ENCODE measurements around the gene CCDC122.

The CCDC122 gene

DNA sequence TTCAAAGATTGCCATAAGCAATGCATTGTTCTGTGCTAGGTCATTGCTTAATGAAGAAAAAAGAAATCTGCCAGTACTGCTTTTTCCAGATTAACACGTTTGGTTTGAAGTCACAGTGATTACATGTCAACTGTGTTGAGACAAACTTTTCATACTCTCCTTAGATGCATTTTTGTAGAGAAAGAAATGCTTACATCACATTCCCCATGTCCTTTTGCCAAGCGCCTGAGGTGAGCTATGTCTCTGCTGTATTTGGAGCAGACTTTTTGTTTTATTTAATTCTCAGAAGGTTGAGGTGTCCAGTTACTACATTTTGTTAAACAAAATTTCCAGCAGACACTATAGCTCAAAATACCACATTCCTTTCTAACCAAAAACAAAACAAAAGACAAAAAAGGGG lies 16.4 kb upstream of the CCDC122 start:
- TF ChIP-seq, protein P1, sequence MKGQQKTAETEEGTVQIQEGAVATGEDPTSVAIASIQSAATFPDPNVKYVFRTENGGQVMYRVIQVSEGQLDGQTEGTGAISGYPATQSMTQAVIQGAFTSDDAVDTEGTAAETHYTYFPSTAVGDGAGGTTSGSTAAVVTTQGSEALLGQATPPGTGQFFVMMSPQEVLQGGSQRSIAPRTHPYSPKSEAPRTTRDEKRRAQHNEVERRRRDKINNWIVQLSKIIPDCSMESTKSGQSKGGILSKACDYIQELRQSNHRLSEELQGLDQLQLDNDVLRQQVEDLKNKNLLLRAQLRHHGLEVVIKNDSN (IDR thresholded peaks at IDR 0.05) = no peak
- TF ChIP-seq EP300 (IDR thresholded peaks at IDR 0.05; ENCODE audit: borderline replicate concordance) (no peak), NFIC (IDR thresholded peaks at IDR 0.05) (no peak), CEBPB (IDR thresholded peaks at IDR 0.05) (no peak), FOXM1 (IDR thresholded peaks at IDR 0.05; ENCODE audit: borderline replicate concordance, low read depth) (no peak), TCF12 (IDR thresholded peaks at IDR 0.05; ENCODE audit: low read depth) (no peak), YY1 (IDR thresholded peaks at IDR 0.05; ENCODE audit: low read depth) (no peak), ZBTB7A (IDR thresholded peaks at IDR 0.05; ENCODE audit: low read depth) (no peak), CREB1 (IDR thresholded peaks at IDR 0.05; ENCODE audit: low read depth) (no peak), TAF1 (IDR thresholded peaks at IDR 0.05; ENCODE audit: low read depth) (no peak), TEAD4 (IDR thresholded peaks at IDR 0.05) (no peak), RAD21 (IDR thresholded peaks at IDR 0.05; ENCODE audit: low read depth) (no peak), EGR1 (IDR thresholded peaks at IDR 0.05) (no peak)
- TF ChIP-seq, protein P2, sequence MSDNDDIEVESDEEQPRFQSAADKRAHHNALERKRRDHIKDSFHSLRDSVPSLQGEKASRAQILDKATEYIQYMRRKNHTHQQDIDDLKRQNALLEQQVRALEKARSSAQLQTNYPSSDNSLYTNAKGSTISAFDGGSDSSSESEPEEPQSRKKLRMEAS (IDR thresholded peaks at IDR 0.05) = no peak
- TF ChIP-seq, protein P3, sequence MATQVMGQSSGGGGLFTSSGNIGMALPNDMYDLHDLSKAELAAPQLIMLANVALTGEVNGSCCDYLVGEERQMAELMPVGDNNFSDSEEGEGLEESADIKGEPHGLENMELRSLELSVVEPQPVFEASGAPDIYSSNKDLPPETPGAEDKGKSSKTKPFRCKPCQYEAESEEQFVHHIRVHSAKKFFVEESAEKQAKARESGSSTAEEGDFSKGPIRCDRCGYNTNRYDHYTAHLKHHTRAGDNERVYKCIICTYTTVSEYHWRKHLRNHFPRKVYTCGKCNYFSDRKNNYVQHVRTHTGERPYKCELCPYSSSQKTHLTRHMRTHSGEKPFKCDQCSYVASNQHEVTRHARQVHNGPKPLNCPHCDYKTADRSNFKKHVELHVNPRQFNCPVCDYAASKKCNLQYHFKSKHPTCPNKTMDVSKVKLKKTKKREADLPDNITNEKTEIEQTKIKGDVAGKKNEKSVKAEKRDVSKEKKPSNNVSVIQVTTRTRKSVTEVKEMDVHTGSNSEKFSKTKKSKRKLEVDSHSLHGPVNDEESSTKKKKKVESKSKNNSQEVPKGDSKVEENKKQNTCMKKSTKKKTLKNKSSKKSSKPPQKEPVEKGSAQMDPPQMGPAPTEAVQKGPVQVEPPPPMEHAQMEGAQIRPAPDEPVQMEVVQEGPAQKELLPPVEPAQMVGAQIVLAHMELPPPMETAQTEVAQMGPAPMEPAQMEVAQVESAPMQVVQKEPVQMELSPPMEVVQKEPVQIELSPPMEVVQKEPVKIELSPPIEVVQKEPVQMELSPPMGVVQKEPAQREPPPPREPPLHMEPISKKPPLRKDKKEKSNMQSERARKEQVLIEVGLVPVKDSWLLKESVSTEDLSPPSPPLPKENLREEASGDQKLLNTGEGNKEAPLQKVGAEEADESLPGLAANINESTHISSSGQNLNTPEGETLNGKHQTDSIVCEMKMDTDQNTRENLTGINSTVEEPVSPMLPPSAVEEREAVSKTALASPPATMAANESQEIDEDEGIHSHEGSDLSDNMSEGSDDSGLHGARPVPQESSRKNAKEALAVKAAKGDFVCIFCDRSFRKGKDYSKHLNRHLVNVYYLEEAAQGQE (IDR thresholded peaks at IDR 0.05; ENCODE audit: low read depth) = no peak

DNA sequence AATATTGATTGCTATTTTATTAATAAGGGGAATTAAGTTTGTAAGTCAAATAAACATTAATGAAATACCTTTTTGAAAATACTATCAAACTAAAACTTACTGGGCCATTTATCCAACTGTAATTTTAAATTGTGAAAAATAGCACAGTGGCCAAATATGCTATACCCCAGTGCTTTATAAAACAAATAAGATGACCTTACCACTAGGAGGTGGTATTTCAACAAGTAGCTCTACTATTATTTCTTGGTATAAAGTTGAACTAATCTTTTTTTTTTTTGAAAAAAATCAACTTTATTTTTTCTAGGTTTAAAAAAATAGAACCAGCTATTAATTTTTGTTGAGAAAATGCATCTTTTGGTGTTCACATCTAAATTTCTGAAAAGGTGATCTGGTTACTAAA lies 14.9 kb upstream of the CCDC122 start:
- no peak for TF ChIP-seq TAF1 (IDR thresholded peaks at IDR 0.05; ENCODE audit: low read depth)
- TF ChIP-seq FOXM1 (IDR thresholded peaks at IDR 0.05; ENCODE audit: borderline replicate concordance, low read depth) = no peak
- TF ChIP-seq EGR1 (IDR thresholded peaks at IDR 0.05) = no peak
- TF ChIP-seq TCF12 (IDR thresholded peaks at IDR 0.05; ENCODE audit: low read depth) = no peak
- no peak for TF ChIP-seq NFIC (IDR thresholded peaks at IDR 0.05)
- no peak for TF ChIP-seq RAD21 (IDR thresholded peaks at IDR 0.05; ENCODE audit: low read depth)
- TF ChIP-seq, protein P2 (IDR thresholded peaks at IDR 0.05) = no peak
- no peak for TF ChIP-seq CREB1 (IDR thresholded peaks at IDR 0.05; ENCODE audit: low read depth)
- TF ChIP-seq, protein P3 (IDR thresholded peaks at IDR 0.05; ENCODE audit: low read depth) = no peak
- no peak for TF ChIP-seq YY1 (IDR thresholded peaks at IDR 0.05; ENCODE audit: low read depth)
- no peak for TF ChIP-seq ZBTB7A (IDR thresholded peaks at IDR 0.05; ENCODE audit: low read depth)
- no peak for TF ChIP-seq EP300 (IDR thresholded peaks at IDR 0.05; ENCODE audit: borderline replicate concordance)
- no peak for TF ChIP-seq TEAD4 (IDR thresholded peaks at IDR 0.05)
- no peak for TF ChIP-seq CEBPB (IDR thresholded peaks at IDR 0.05)
- TF ChIP-seq, protein P1 (IDR thresholded peaks at IDR 0.05) = no peak

DNA sequence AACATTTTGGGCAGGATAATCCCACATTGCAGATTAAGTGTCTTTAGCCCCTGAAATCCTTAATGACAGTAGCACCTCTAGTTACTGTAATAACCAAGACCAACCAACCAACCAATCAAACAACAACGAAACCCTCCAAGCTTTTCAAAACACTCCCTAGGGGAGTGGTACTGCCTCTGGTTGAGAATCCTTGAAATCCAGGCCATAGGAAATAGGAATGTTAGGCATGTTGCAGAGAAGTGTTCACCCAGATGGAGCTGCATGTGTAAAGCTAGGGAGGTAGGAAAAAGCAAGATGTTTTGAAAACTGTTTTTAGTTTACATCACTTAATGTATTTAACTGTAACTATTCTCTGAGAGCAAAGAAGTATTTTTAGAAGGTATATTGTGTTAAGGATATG lies 4.7 kb upstream of the CCDC122 start:
- no peak for TF ChIP-seq NFIC (IDR thresholded peaks at IDR 0.05)
- TF ChIP-seq FOXM1 (IDR thresholded peaks at IDR 0.05; ENCODE audit: borderline replicate concordance, low read depth) = no peak
- TF ChIP-seq, protein P3 (IDR thresholded peaks at IDR 0.05; ENCODE audit: low read depth) = no peak

DNA sequence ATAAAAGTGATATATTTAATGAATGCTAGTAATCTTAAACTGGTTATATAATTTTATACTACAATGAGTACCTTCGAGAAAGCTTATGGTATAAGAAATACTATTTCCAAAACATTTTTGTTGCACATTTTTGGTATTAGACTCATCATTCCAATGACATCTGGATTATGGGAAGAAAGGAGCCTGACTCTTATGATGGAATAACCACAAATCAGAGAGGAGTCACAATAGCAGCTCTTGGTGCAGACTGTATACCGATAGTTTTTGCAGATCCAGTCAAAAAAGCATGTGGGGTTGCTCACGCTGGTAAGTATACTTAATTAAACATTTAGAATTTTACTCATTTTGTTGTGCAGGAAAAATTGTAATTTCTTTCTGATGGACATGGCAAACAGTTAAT lies 4.1 kb upstream of the CCDC122 start:
- TF ChIP-seq, protein P1 (IDR thresholded peaks at IDR 0.05) = no peak
- TF ChIP-seq TEAD4 (IDR thresholded peaks at IDR 0.05) (no peak), EP300 (IDR thresholded peaks at IDR 0.05; ENCODE audit: borderline replicate concordance) (no peak), YY1 (IDR thresholded peaks at IDR 0.05; ENCODE audit: low read depth) (no peak), EGR1 (IDR thresholded peaks at IDR 0.05) (no peak), FOXM1 (IDR thresholded peaks at IDR 0.05; ENCODE audit: borderline replicate concordance, low read depth) (no peak), ZBTB7A (IDR thresholded peaks at IDR 0.05; ENCODE audit: low read depth) (no peak), RAD21 (IDR thresholded peaks at IDR 0.05; ENCODE audit: low read depth) (no peak)
- TF ChIP-seq, protein P2 (IDR thresholded peaks at IDR 0.05) = no peak
